GM12864 (cell line): ENCODE data around the gene KIAA1217.

Source experiments
- DNase-seq: peaks from one replicate; pipeline ENCODE4 v3.0.0-alpha.2; 2011; ENCODE audit warnings: low read depth
- H3K4me3 ChIP-seq: 2 replicates; pipeline ENCODE4 v1.5.1; 2011; ENCODE audit warnings: mild to moderate bottlenecking, low read depth, low read length, control low read depth
- TF ChIP-seq, protein P1 (sequence below): IDR thresholded peaks from 2 replicates; pipeline ENCODE4 v1.5.1; 2011; ENCODE audit warnings: low read depth, mild to moderate bottlenecking, moderate library complexity, low read length, control low read depth, inconsistent platforms; ENCODE audit errors: missing control alignments

KIAA1217 gene

DNA sequence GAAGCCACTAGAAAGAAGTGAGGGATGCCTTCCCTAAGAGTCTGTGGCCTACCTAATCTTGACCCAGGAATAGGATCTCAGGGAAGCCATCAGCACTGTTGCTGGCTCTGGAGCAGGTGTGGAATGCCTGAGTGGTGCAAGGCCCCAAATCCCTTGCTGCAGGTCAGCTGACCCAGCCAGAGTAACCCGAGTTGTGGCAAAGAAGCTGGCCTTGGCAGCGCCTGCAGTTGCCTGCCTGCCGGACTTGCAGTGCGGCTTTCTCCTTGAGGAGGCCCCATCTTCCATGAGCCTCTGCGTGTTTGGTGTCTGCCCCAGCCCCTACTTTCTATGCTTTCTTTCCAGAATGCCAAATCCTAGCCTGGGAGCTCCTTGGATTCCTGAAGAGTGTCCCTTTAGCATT is 5.8 kb downstream of the KIAA1217 start:
- H3K4me3 ChIP-seq, result no peak overlapping the region
- TF ChIP-seq, protein P1, sequence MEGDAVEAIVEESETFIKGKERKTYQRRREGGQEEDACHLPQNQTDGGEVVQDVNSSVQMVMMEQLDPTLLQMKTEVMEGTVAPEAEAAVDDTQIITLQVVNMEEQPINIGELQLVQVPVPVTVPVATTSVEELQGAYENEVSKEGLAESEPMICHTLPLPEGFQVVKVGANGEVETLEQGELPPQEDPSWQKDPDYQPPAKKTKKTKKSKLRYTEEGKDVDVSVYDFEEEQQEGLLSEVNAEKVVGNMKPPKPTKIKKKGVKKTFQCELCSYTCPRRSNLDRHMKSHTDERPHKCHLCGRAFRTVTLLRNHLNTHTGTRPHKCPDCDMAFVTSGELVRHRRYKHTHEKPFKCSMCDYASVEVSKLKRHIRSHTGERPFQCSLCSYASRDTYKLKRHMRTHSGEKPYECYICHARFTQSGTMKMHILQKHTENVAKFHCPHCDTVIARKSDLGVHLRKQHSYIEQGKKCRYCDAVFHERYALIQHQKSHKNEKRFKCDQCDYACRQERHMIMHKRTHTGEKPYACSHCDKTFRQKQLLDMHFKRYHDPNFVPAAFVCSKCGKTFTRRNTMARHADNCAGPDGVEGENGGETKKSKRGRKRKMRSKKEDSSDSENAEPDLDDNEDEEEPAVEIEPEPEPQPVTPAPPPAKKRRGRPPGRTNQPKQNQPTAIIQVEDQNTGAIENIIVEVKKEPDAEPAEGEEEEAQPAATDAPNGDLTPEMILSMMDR, result no peak
- DNase-seq, result no peak

DNA sequence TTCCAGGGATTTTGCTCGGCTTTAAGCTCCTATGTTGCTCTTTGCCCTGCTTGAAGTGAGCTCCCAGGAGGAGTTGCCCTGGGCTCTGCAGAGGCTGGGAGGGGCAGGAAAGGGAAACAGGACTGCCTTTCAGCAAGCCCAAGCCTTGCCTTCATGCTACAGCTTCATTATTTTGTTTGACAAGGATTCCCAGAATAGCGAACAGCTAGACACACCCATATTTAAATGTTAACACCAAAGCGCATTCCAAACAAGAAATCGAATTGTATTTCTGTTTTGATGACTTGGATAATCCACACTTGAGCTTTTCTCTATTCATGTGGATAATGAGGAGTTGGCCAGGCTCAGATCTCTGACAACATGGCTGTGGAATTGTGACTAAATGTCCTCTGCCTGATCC is 6.3 kb downstream of the KIAA1217 start:
- H3K4me3 ChIP-seq, result no peak overlapping the region
- no peak for DNase-seq
- TF ChIP-seq, protein P1, result no peak

DNA sequence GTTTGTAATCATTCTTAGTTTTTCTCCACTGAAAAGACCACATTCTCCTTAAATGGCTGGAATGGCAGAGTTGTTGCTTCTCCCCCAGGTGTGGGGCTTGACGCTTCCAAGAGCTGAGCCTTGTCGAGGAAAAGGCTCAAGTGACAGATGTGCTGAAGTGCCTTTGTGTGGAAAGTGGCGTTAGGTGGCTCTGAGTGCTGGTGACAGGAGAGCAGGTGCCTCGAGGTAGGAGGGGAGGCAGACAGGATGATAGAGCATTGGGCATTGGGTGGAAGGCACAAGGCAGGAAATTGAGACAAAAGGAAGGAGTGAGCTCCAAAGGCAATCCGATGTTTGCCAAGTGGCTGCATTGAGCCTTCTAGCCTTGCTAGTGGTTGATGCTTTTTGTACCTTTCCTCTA is 6.7 kb downstream of the KIAA1217 start:
- H3K4me3 ChIP-seq, result no peak overlapping the region
- DNase-seq, result no peak
- TF ChIP-seq, protein P1, result no peak

GRCh38 chr10:24219963-24220362 is 11.0 kb downstream of the KIAA1217 start:
- TF ChIP-seq, protein P1, result no peak
- no peak overlapping the region for H3K4me3 ChIP-seq
- DNase-seq, result no peak

DNA sequence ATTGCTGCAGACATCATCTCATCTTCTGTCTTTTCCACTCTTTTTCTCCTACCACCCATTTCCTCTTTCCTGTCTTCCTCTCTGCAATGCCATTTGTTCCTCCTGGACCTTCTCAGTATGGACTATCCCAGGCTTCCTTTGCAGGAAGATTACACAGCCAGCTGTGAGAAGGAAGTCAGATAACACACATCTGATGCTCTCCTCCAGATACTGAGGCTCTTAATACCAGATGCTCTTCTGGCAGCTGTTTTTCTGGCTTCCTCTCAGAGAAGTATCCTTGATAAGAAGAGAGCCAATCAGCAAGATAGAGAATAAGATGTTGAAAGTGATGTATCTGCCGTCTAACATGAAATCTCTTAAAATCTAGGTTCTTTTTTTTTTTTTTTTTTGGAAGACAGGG is 14.4 kb downstream of the KIAA1217 start:
- H3K4me3 ChIP-seq, result no peak overlapping the region
- DNase-seq, result no peak
- TF ChIP-seq, protein P1, result no peak

DNA sequence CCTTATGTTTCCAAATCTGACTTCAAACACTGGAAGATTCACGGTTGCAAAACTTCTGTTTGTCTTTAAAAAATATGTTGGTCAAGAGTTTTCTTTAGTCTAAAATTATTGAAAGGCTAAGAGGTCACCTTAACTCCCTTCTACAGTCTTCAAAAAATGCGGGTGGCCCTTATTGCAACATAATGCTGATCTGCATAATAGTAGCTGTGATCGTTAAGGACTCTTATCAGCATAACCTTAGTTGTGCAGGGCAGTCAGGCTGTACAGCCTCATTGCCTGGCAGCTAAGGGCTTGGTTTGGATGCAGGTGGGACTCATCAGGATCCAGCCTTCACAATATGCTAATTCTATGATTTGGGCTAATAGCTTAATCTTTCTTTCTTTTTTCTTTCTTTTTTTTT is 15.0 kb downstream of the KIAA1217 start:
- no peak for DNase-seq
- TF ChIP-seq, protein P1, result no peak
- no peak overlapping the region for H3K4me3 ChIP-seq

- H3K4me3 ChIP-seq, result no peak overlapping the region
- TF ChIP-seq, protein P1, result no peak
- DNase-seq, result no peak
Observed at GRCh38 chr10:24228642-24229041, 19.7 kb downstream of the KIAA1217 start.
